Left lung (tissue), 10 donors: ENCODE results near the gene NDUFA7. TPM values are rescaled to one million over a fixed set of nuclear protein-coding genes. Genes with fewer than 3 reads are reported as not detected.
"Not testable (repeated sequence)": the region's sequence is repeated elsewhere in the genome, so short reads cannot be mapped to it uniquely, and the experiment has no call there.

Experiments
- ATAC-seq: fragments of 200-7000 bp; cut with Tn5 transposase; one replicate; pipeline ENCODE4 v1.9.1; 2020; ENCODE audit warnings: moderate library complexity
- DNase-seq, 4 donors: peaks; one replicate each; pipeline ENCODE4 v3.0.0-alpha.2; 2013 to 2020
- H3K27ac ChIP-seq, 2 donors: fragments of 200-600 bp; sonication (generic) in 1 of 2; one replicate each; pipeline versions ENCODE4 v1.5.0 to v1.8.0; 2020 to 2021
- H3K27me3 ChIP-seq, 2 donors: fragments of 200-600 bp; sonication (generic) in 1 of 2; one replicate each; pipeline versions ENCODE4 v1.5.0 to v1.8.0; 2020 to 2021
- H3K36me3 ChIP-seq, 2 donors: fragments of 200-600 bp; sonication (generic) in 1 of 2; one replicate each; pipeline versions ENCODE4 v1.5.0 to v1.8.0; 2020 to 2021
- H3K4me1 ChIP-seq, 2 donors: fragments of 200-600 bp; one replicate each; pipeline ENCODE4 v1.8.0; 2021
- H3K4me3 ChIP-seq, 2 donors: fragments of 200-600 bp; sonication (generic) in 1 of 2; one replicate each; pipeline versions ENCODE4 v1.5.0 to v1.8.0; 2020 to 2021; ENCODE audit warnings: mild to moderate bottlenecking in 1 of 2
- H3K9me3 ChIP-seq, 2 donors: fragments of 200-600 bp; sonication (generic) in 1 of 2; one replicate each; pipeline versions ENCODE4 v1.5.0 to v1.8.0; 2020 to 2021
- CTCF ChIP-seq, 2 donors: fragments of 200-600 bp; sonication (generic) in 1 of 2; IDR thresholded peaks; one replicate each; pipeline versions ENCODE4 v1.5.0 to v1.8.0; 2021; ENCODE audit warnings: antibody characterized with exemption in 2 of 2
- intact Hi-C, 2 donors: fragments of 100-400 bp; cut with DNase I; formaldehyde crosslinking; loops; one replicate each; pipeline versions ENCODE4 v1.11.2 to v1.14.2; 2022
- polyA plus RNA-seq, 6 donors: library from polyadenylated mRNA; unstranded; fragments of 120-200 nt; gene quantifications; one replicate each; pipeline ENCODE4 v1.2.1, GENCODE V29; 2013; ENCODE audit not compliant: insufficient read length in 6 of 6
- total RNA-seq, 2 donors: library from RNA; stranded (reverse); fragmentation: NEBNext Ultra II Directional; extraction: Animal tissue kit (Norgen Biotek cat#: 25700); gene quantifications; one replicate each; pipeline ENCODE4 v1.2.1, GENCODE V29; 2021
- donor health status: DM: no; HTN: yes; CAD: no.
- donor health status: DM: no; HTN: no; CAD: no.

The NDUFA7 gene
- total and polyA plus RNA-seq, 8 donors = 32.0 to 51.6 (median 38.7) TPM

- Histone ChIP-seq H3K27ac (no peak overlapping the region), H3K27me3 (peaks cover 0 to 14% of the 10 kb centered on the region in 2 donors), H3K9me3 (no peaks in the 10 kb centered on the region), H3K36me3 (peaks cover 0 to 7% of the 10 kb centered on the region in 2 donors), H3K4me1 (peaks cover 8 to 16% of the 10 kb centered on the region in 2 donors), H3K4me3 (no peak overlapping the region)
- intact Hi-C loops = no loop called here
- DNase-seq (no peak), ATAC-seq (no peak)
- no peak for TF ChIP-seq CTCF (IDR thresholded peaks at IDR 0.05)
These were observed 55.3 kb downstream of the NDUFA7 start for GRCh38 chr19:8265872-8266271.

GRCh38 chr19:8264248-8264647, 56.9 kb downstream of the NDUFA7 start:
- Histone ChIP-seq H3K27me3 (peaks cover 0 to 14% of the 10 kb centered on the region in 2 donors), H3K4me1 (peaks cover 7 to 12% of the 10 kb centered on the region in 2 donors)
- H3K4me3 ChIP-seq, DNase-seq, intact Hi-C loops, ATAC-seq, H3K9me3 ChIP-seq, H3K27ac ChIP-seq, H3K36me3 ChIP-seq: not testable (repeated sequence)

GRCh38 chr19:8262431-8262830, 58.7 kb downstream of the NDUFA7 start:
- ATAC-seq (no peak), DNase-seq (peak in 2 of 4 donors; percentile 15 to 37)
- Histone ChIP-seq H3K27me3 (peaks cover 0 to 7% of the 10 kb centered on the region in 2 donors), H3K36me3 (peaks cover 0 to 17% of the 10 kb centered on the region in 2 donors), H3K27ac (no peak overlapping the region), H3K4me1 (no peaks in the 10 kb centered on the region), H3K4me3 (no peak overlapping the region), H3K9me3 (no peaks in the 10 kb centered on the region)
- no peak for TF ChIP-seq CTCF (IDR thresholded peaks at IDR 0.05)
- intact Hi-C loops = no loop called here

GRCh38 chr19:8261881-8262280, 59.3 kb downstream of the NDUFA7 start:
- Histone ChIP-seq H3K9me3 (no peaks in the 10 kb centered on the region), H3K27ac (no peak overlapping the region), H3K4me3 (no peak overlapping the region), H3K36me3 (peaks cover 0 to 23% of the 10 kb centered on the region in 2 donors), H3K4me1 (no peaks in the 10 kb centered on the region), H3K27me3 (peaks cover 0 to 1% of the 10 kb centered on the region in 2 donors)
- TF ChIP-seq CTCF (IDR thresholded peaks at IDR 0.05) = no peak
- ATAC-seq (no peak), DNase-seq (peak in 2 of 4 donors; percentile 17 to 63)
- intact Hi-C loops = no loop called here

- TF ChIP-seq CTCF (IDR thresholded peaks at IDR 0.05) = no peak
These were observed 59.8 kb downstream of the NDUFA7 start for GRCh38 chr19:8261347-8261746.

More at GRCh38 chr19:8261347-8261746, 59.8 kb downstream of the NDUFA7 start:
- intact Hi-C loops = no loop called here
- H3K36me3 ChIP-seq = peaks cover 0 to 28% of the 10 kb centered on the region in 2 donors
- ATAC-seq (no peak), DNase-seq (peak in 1 of 4 donors; percentile 20)
- H3K4me3 ChIP-seq = no peak overlapping the region
- H3K27ac ChIP-seq = no peak overlapping the region
- H3K27me3 ChIP-seq = no peaks in the 10 kb centered on the region
- H3K4me1 ChIP-seq = no peaks in the 10 kb centered on the region
- H3K9me3 ChIP-seq = no peaks in the 10 kb centered on the region

Other genes with a start within 250 kb of the NDUFA7 start
- 1 to 10 TPM in 1 of 2 donors, under 1 TPM in 1; 0.63 to 4.8 TPM for gene FBN3, start 171.8 kb downstream of the NDUFA7 start, total RNA-seq
- 10 to 100 TPM; 63.6 to 84.0 (median 75.0) TPM for gene FBN3, start 171.8 kb downstream of the NDUFA7 start, polyA plus RNA-seq
- 10 to 100 TPM; 36.8 to 38.6 TPM for gene CERS4, start 112.0 kb downstream of the NDUFA7 start, total RNA-seq
- gene CERS4, start 112.0 kb downstream of the NDUFA7 start, polyA plus RNA-seq = 10 to 100 TPM; 46.1 to 59.1 (median 51.9) TPM
- gene CD320, start 13.0 kb downstream of the NDUFA7 start, total RNA-seq = 10 to 100 TPM; 44.1 to 58.3 TPM
- gene CD320, start 13.0 kb downstream of the NDUFA7 start, polyA plus RNA-seq = 10 to 100 TPM; 30.4 to 42.5 (median 34.0) TPM
- 1,000 to 10,000 TPM; 1,595 to 1,630 TPM for gene RPS28, start 121 bp upstream of the NDUFA7 start, total RNA-seq
- gene RPS28, start 121 bp upstream of the NDUFA7 start, polyA plus RNA-seq = 100 to 1,000 TPM; 565 to 753 (median 599) TPM
- 10 to 100 TPM; 14.4 to 29.0 TPM for gene KANK3, start 21.9 kb upstream of the NDUFA7 start, total RNA-seq
- gene KANK3, start 21.9 kb upstream of the NDUFA7 start, polyA plus RNA-seq = 10 to 100 TPM; 14.6 to 24.9 (median 15.5) TPM
- 10 to 100 TPM in 1 of 2 donors, 1 to 10 TPM in 1; 2.5 to 24.8 TPM for gene ANGPTL4, start 42.8 kb upstream of the NDUFA7 start, total RNA-seq
- gene ANGPTL4, start 42.8 kb upstream of the NDUFA7 start, polyA plus RNA-seq = 1 to 10 TPM; 3.1 to 7.0 (median 4.3) TPM
- gene RAB11B, start 69.0 kb upstream of the NDUFA7 start, total RNA-seq = 100 to 1,000 TPM in 1 of 2 donors, 10 to 100 TPM in 1; 91.6 to 116 TPM
- 100 to 1,000 TPM; 123 to 137 (median 130) TPM for gene RAB11B, start 69.0 kb upstream of the NDUFA7 start, polyA plus RNA-seq
- gene MARCHF2, start 91.9 kb upstream of the NDUFA7 start, total RNA-seq = 10 to 100 TPM; 46.5 to 54.6 TPM
- 10 to 100 TPM in 5 of 6 donors, 1 to 10 TPM in 1; 9.1 to 12.8 (median 12.1) TPM for gene MARCHF2, start 91.9 kb upstream of the NDUFA7 start, polyA plus RNA-seq
- 100 to 1,000 TPM; 121 to 163 TPM for gene HNRNPM, start 123.6 kb upstream of the NDUFA7 start, total RNA-seq
- gene HNRNPM, start 123.6 kb upstream of the NDUFA7 start, polyA plus RNA-seq = 100 to 1,000 TPM; 289 to 382 (median 340) TPM
- 10 to 100 TPM; 10.7 to 26.8 TPM for gene PRAM1, start 181.3 kb upstream of the NDUFA7 start, total RNA-seq
- gene PRAM1, start 181.3 kb upstream of the NDUFA7 start, polyA plus RNA-seq = 1 to 10 TPM; 2.5 to 4.2 (median 3.2) TPM
- gene ZNF414, start 192.8 kb upstream of the NDUFA7 start, total RNA-seq = 10 to 100 TPM; 15.4 to 19.2 TPM
- gene ZNF414, start 192.8 kb upstream of the NDUFA7 start, polyA plus RNA-seq = 10 to 100 TPM; 17.0 to 32.4 (median 18.6) TPM